T-cell (primary cell): ENCODE results near the gene AGPAT2. TPM values are rescaled to one million over a fixed set of nuclear protein-coding genes. Genes with fewer than 3 reads are reported as not detected.

Experiments
- ATAC-seq, 4 experiments: fragments of 200-7000 bp in 3 of 4; fragments of 150-1000 bp in 1 of 4; cut with Tn5 transposase; replicated peaks in 1 of 4; 1 replicate in 3 of 4; 2 replicates in 1 of 4; pipeline ENCODE4 v1.10.0; 2021; ENCODE audit warnings: moderate library complexity in 3 of 4, mild to moderate bottlenecking in 2 of 4, moderate number of reproducible peaks in 1 of 4
- CTCF ChIA-PET, 2 donors: fragments of 300-600 bp; sonication (Branson Sonifier 250); formaldehyde crosslinking; loops; one replicate each; lab custom pipeline; 2022; ENCODE audit warnings: antibody characterized with exemption in 2 of 2; lab: Charles Lee
- POLR2A ChIA-PET, 2 donors: fragments of 300-600 bp; sonication (Branson Sonifier 250); formaldehyde crosslinking; loops; one replicate each; lab custom pipeline; 2022; ENCODE audit warnings: antibody characterized with exemption in 2 of 2; lab: Charles Lee
- DNase-seq, 35 experiments: peaks; one replicate each; pipeline versions ENCODE4 v3.0.0 to v3.0.0-alpha.2; 2013 to 2023
- H3K27ac ChIP-seq: one replicate; pipeline ENCODE4 v1.5.1; 2013; ENCODE audit warnings: low read length
- H3K27me3 ChIP-seq, 2 experiments: replicated peaks in 1 of 2; 1 replicate in 1 of 2; 2 replicates in 1 of 2; pipeline versions ENCODE4 v1.6.1 to v1.7.0; 2013; ENCODE audit warnings: low read length in 1 of 2, mixed read lengths in 1 of 2; ENCODE audit not compliant: control insufficient read depth in 2 of 2, insufficient read depth in 2 of 2; ENCODE audit errors: extremely low read depth in 1 of 2
- H3K36me3 ChIP-seq, 2 donors: 1 replicate in 1 of 2; 2 replicates in 1 of 2; pipeline versions ENCODE4 v1.6.1 to v1.7.0; 2013; ENCODE audit warnings: low read length in 1 of 2; ENCODE audit not compliant: control insufficient read depth in 2 of 2, insufficient read depth in 1 of 2; ENCODE audit errors: extremely low read depth in 1 of 2
- H3K4me1 ChIP-seq, 2 experiments: 1 replicate in 1 of 2; 2 replicates in 1 of 2; pipeline versions ENCODE4 v1.6.1 to v1.7.0; 2013; ENCODE audit warnings: low read length in 2 of 2, mixed read lengths in 1 of 2; ENCODE audit not compliant: insufficient read depth in 2 of 2, control insufficient read depth in 1 of 2; ENCODE audit errors: extremely low read depth in 1 of 2
- H3K4me3 ChIP-seq, 2 donors: 1 replicate in 1 of 2; 2 replicates in 1 of 2; pipeline versions ENCODE4 v1.5.1 to v1.7.0; 2013; ENCODE audit warnings: mild to moderate bottlenecking in 2 of 2, low read length in 1 of 2, moderate library complexity in 1 of 2; ENCODE audit not compliant: control insufficient read depth in 1 of 2; ENCODE audit errors: extremely low read depth in 1 of 2
- H3K9me3 ChIP-seq: 2 replicates; pipeline ENCODE4 v1.7.0; 2013
- H3K27ac Mint-ChIP-seq, 2 donors: one replicate each; pipeline ENCODE4 v1.8.0; 2020 to 2021; ENCODE audit warnings: mild to moderate bottlenecking in 2 of 2, mixed read lengths in 2 of 2
- H3K27me3 Mint-ChIP-seq, 2 donors: one replicate each; pipeline ENCODE4 v1.8.0; 2021 to 2022; ENCODE audit warnings: mixed read lengths in 2 of 2
- H3K36me3 Mint-ChIP-seq: one replicate; pipeline ENCODE4 v1.8.0; 2021; ENCODE audit warnings: mixed read lengths
- H3K4me1 Mint-ChIP-seq, 3 donors: one replicate each; pipeline ENCODE4 v1.8.0; 2020 to 2022; ENCODE audit warnings: mixed read lengths in 3 of 3, mild to moderate bottlenecking in 1 of 3
- H3K4me3 Mint-ChIP-seq, 3 donors: one replicate each; pipeline ENCODE4 v1.8.0; 2020 to 2022; ENCODE audit warnings: mild to moderate bottlenecking in 3 of 3, mixed read lengths in 3 of 3, moderate library complexity in 3 of 3
- H3K9me3 Mint-ChIP-seq, 3 donors: one replicate each; pipeline ENCODE4 v1.8.0; 2020 to 2022; ENCODE audit warnings: mixed read lengths in 3 of 3
- WGBS: methylation state at CpG from one replicate; pipeline ENCODE4 v1.1.5; 2013; ENCODE audit warnings: missing lambda C conversion rate; ENCODE audit not compliant: insufficient coverage; 5-methylcytosine and 5-hydroxymethylcytosine counted together
- total RNA-seq, 35 experiments: library from RNA in 6 of 35; stranded (reverse) in 6 of 35; fragments of 120-200 nt in 1 of 35; gene quantifications; one replicate each; pipeline versions ENCODE4 v1.2.1 to v1.2.4 and lab custom pipeline; 2013 to 2026

Gene AGPAT2
- total RNA-seq, 5 donors from 2014 or later (not counting 1 experiment from before 2014, with no cell fraction given): 6.5 to 13.0 (median 12.1) TPM

- POLR2A ChIA-PET: no interaction called here
- Mint-ChIP-seq H3K27ac (no peak overlapping the region), H3K4me3 (no peak overlapping the region), H3K4me1 (no peaks in the 10 kb centered on the region), H3K9me3 (no peaks in the 10 kb centered on the region), H3K27me3 (peaks cover 0 to 2% of the 10 kb centered on the region in 2 donors), H3K36me3 (no peaks in the 10 kb centered on the region)
- Histone ChIP-seq H3K4me1 (peaks cover 0 to 2% of the 10 kb centered on the region in 2 experiments), H3K27me3 (peaks cover 0 to 37% of the 10 kb centered on the region in 2 experiments), H3K9me3 (no peaks in the 10 kb centered on the region), H3K4me3 (no peak overlapping the region), H3K27ac (no peak overlapping the region), H3K36me3 (peaks cover 0 to 2% of the 10 kb centered on the region in 2 donors)
- CTCF ChIA-PET: interaction anchor here (0.5 to 1.2 kb wide), 7 partner anchors 11 to 915 kb away, joined by 3 to 8 read pairs (median 3); no protein-coding TSS in a partner anchor
- peak; percentile 26 to 67 (median 50) for ATAC-seq
- DNase-seq: peak in 20 of 35 experiments; percentile 18 to 57 (median 38)
- 69% methylated on average over 24 of the region's 27 CpGs for WGBS
Measured at GRCh38 chr9:136671646-136672430, 15.4 kb downstream of the AGPAT2 start.

- ChIA-PET CTCF (interaction anchor here in 1 of 2 donors (0.6 to 1.1 kb wide), 5 partner anchors 12 to 916 kb away, joined by 3 to 5 read pairs (median 3); no protein-coding TSS in a partner anchor), POLR2A (no interaction called here)
- no peaks in the 10 kb centered on the region for H3K9me3 ChIP-seq
- ATAC-seq: peak in 1 of 4 experiments; percentile 20
- H3K36me3 Mint-ChIP-seq: no peaks in the 10 kb centered on the region
- peaks cover 0 to 43% of the 10 kb centered on the region in 2 experiments for H3K27me3 ChIP-seq
- no peak overlapping the region for H3K27ac Mint-ChIP-seq
- WGBS: 80% methylated on average over 6 of the region's 12 CpGs
- H3K36me3 ChIP-seq: no peaks in the 10 kb centered on the region
- H3K4me1 ChIP-seq: peaks cover 0 to 5% of the 10 kb centered on the region in 2 experiments
- H3K4me3 ChIP-seq: no peak overlapping the region
- H3K27ac ChIP-seq: no peak overlapping the region
- DNase-seq: no peak
- H3K27me3 Mint-ChIP-seq: peaks cover 0 to 2% of the 10 kb centered on the region in 2 donors
- H3K4me3 Mint-ChIP-seq: no peak overlapping the region
- H3K9me3 Mint-ChIP-seq: no peaks in the 10 kb centered on the region
- no peaks in the 10 kb centered on the region for H3K4me1 Mint-ChIP-seq
Measured at GRCh38 chr9:136671254-136671614, 16.0 kb downstream of the AGPAT2 start.

GRCh38 chr9:136670576-136671253 is 16.5 kb downstream of the AGPAT2 start:
- CTCF ChIA-PET: interaction anchor here in 1 of 2 donors (1.1 kb wide), 1 partner anchor 27 kb away, joined by 4 read pairs; no protein-coding TSS in a partner anchor
- POLR2A ChIA-PET: no interaction called here

GRCh38 chr9:136669791-136670464 is 17.3 kb downstream of the AGPAT2 start:
- no peaks in the 10 kb centered on the region for H3K36me3 ChIP-seq
- H3K4me3 ChIP-seq: no peak overlapping the region
- Mint-ChIP-seq H3K27ac (no peak overlapping the region), H3K4me1 (peaks cover 3 to 4% (median 3%) of the 10 kb centered on the region in 3 donors), H3K27me3 (peaks cover 0 to 5% of the 10 kb centered on the region in 2 donors), H3K4me3 (no peak overlapping the region), H3K36me3 (no peaks in the 10 kb centered on the region), H3K9me3 (no peaks in the 10 kb centered on the region)
- ChIA-PET POLR2A (no interaction called here), CTCF (no interaction called here)
- no peaks in the 10 kb centered on the region for H3K9me3 ChIP-seq
- H3K27ac ChIP-seq: no peak overlapping the region
- ATAC-seq (no peak), DNase-seq (no peak)
- 62% methylated on average over 22 of the region's 23 CpGs for WGBS
- peaks cover 0 to 9% of the 10 kb centered on the region in 2 experiments for H3K4me1 ChIP-seq
- peaks cover 0 to 46% of the 10 kb centered on the region in 2 experiments for H3K27me3 ChIP-seq

More at GRCh38 chr9:136670576-136671253, 16.5 kb downstream of the AGPAT2 start:
- H3K36me3 Mint-ChIP-seq: no peaks in the 10 kb centered on the region
- H3K4me3 ChIP-seq: no peak overlapping the region
- no peak overlapping the region for H3K4me3 Mint-ChIP-seq
- WGBS: 89% methylated on average over 34 of the region's 36 CpGs
- DNase-seq (no peak), ATAC-seq (no peak)
- peaks cover 0 to 2% of the 10 kb centered on the region in 2 donors for H3K27me3 Mint-ChIP-seq
- no peak overlapping the region for H3K27ac Mint-ChIP-seq
- H3K27me3 ChIP-seq: peaks cover 0 to 43% of the 10 kb centered on the region in 2 experiments
- no peaks in the 10 kb centered on the region for H3K9me3 ChIP-seq
- no peaks in the 10 kb centered on the region for H3K9me3 Mint-ChIP-seq
- H3K27ac ChIP-seq: no peak overlapping the region
- no peaks in the 10 kb centered on the region for H3K4me1 Mint-ChIP-seq
- no peaks in the 10 kb centered on the region for H3K36me3 ChIP-seq
- peaks cover 0 to 5% of the 10 kb centered on the region in 2 experiments for H3K4me1 ChIP-seq

- ATAC-seq: no peak
Measured at GRCh38 chr9:136668983-136669790, 18.1 kb downstream of the AGPAT2 start.

More at GRCh38 chr9:136668983-136669790, 18.1 kb downstream of the AGPAT2 start:
- H3K27ac Mint-ChIP-seq: no peak overlapping the region
- Histone ChIP-seq H3K27ac (no peak overlapping the region), H3K36me3 (no peaks in the 10 kb centered on the region), H3K27me3 (peaks cover 0 to 54% of the 10 kb centered on the region in 2 experiments), H3K4me1 (peaks cover 0 to 12% of the 10 kb centered on the region in 2 experiments), H3K4me3 (no peak overlapping the region), H3K9me3 (no peaks in the 10 kb centered on the region)
- H3K36me3 Mint-ChIP-seq: no peaks in the 10 kb centered on the region
- ChIA-PET POLR2A (interaction anchor here in 1 of 2 donors (0.6 kb wide), 1 partner anchor 422 kb away, joined by 3 read pairs; no protein-coding TSS in a partner anchor), CTCF (no interaction called here)
- H3K4me3 Mint-ChIP-seq: no peak overlapping the region
- 84% methylated on average over 18 of the region's 23 CpGs for WGBS
- H3K9me3 Mint-ChIP-seq: no peaks in the 10 kb centered on the region
- H3K27me3 Mint-ChIP-seq: peaks cover 0 to 9% of the 10 kb centered on the region in 2 donors
- H3K4me1 Mint-ChIP-seq: peaks cover 3 to 5% (median 5%) of the 10 kb centered on the region in 3 donors
- no peak for DNase-seq
